Muscle of leg (tissue), 11 donors: ENCODE measurements around the gene ADAMTSL1. TPM values are rescaled to one million over a fixed set of nuclear protein-coding genes. Genes with fewer than 3 reads are reported as not detected.
"Not testable (repeated sequence)": the region's sequence is repeated elsewhere in the genome, so short reads cannot be mapped to it uniquely, and the experiment has no call there.

ENCODE experiments used
- DNase-seq: peaks from one replicate; pipeline ENCODE4 v3.0.0; 2013
- H3K27ac ChIP-seq: one replicate; pipeline ENCODE4 v1.5.1; 2013; ENCODE audit warnings: mild to moderate bottlenecking, low read length, control low read depth
- H3K27me3 ChIP-seq: one replicate; pipeline ENCODE4 v1.6.1; 2013; ENCODE audit warnings: low read length; ENCODE audit not compliant: control insufficient read depth, insufficient read depth
- H3K36me3 ChIP-seq: one replicate; pipeline ENCODE4 v1.6.1; 2013; ENCODE audit warnings: low read length; ENCODE audit not compliant: control insufficient read depth, insufficient read depth
- H3K4me1 ChIP-seq: one replicate; pipeline ENCODE4 v1.6.1; 2013; ENCODE audit warnings: low read length; ENCODE audit not compliant: control insufficient read depth, insufficient read depth
- H3K4me3 ChIP-seq: one replicate; pipeline ENCODE4 v1.5.1; 2013; ENCODE audit warnings: low read length, control low read depth
- H3K9me3 ChIP-seq: replicated peaks from 2 replicates; pipeline ENCODE4 v1.6.1; 2013; ENCODE audit warnings: low read depth, low read length; ENCODE audit not compliant: control insufficient read depth
- WGBS: methylation state at CpG from one replicate; pipeline ENCODE4 v1.1.5; 2013; ENCODE audit warnings: missing lambda C conversion rate; ENCODE audit not compliant: insufficient coverage; 5-methylcytosine and 5-hydroxymethylcytosine counted together
- polyA plus RNA-seq, 8 donors: library from polyadenylated mRNA; unstranded; fragments of 120-200 nt; gene quantifications; one replicate each; pipeline versions ENCODE4 v1.2.1 to v1.2.3, GENCODE V29; 2013; ENCODE audit warnings: inconsistent platforms in 1 of 8, low replicate concordance in 1 of 8; ENCODE audit not compliant: insufficient read length in 8 of 8, insufficient read depth in 1 of 8
- total RNA-seq: library from RNA; stranded (reverse); fragments of 120-200 nt; gene quantifications from one replicate; pipeline ENCODE4 v1.2.4, GENCODE V29; 2013

Gene ADAMTSL1
- total and polyA plus RNA-seq, 9 donors = 9.9 to 32.9 (median 20.1) TPM

DNA sequence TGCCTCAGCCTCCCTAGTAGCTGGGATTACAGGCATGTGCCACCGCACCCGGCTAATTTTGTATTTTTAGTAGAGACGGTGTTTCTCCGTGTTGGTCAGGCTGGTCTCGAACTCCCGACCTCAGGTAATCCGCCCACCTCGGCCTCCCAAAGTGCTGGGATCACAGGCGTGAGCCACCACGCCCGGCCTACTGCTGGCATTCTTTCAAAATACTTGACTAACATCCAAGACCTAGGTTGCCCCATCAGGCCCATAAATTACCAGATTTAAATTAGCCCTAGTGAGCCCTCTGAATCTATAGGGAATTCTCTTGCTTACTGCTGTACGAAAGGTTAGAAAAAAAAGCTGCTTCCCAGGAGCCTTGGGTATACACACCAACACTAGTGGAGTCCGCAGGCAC is 456.7 kb downstream of the ADAMTSL1 start:
- not testable (repeated sequence) for H3K27ac ChIP-seq, DNase-seq, H3K4me3 ChIP-seq, H3K36me3 ChIP-seq, H3K4me1 ChIP-seq, H3K27me3 ChIP-seq, H3K9me3 ChIP-seq
- WGBS = 92% methylated on average over 7 of the region's 13 CpGs

DNA sequence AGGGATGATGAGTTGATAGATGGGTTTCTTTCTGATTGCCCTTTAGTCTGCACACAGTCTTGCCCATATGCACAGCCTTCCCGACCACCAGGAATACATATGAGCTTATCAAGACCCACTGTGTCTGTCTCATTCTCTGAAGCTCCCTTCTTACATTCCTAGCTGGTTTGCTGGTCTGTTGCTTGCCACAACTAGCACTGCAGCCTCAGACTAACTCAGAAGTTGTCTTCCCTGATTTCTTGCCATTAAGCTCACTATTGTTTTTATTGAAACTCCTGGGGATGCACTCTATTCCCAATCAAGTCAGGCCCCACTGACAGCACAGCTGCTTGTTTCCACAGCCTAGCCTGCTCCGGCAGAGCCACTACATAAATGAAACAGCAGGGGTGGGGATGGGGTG is 461.6 kb downstream of the ADAMTSL1 start:
- Histone ChIP-seq H3K4me3 (no peak overlapping the region), H3K27ac (no peak overlapping the region), H3K36me3 (no peaks in the 10 kb centered on the region), H3K9me3 (no peaks in the 10 kb centered on the region), H3K4me1 (peaks cover 2% of the 10 kb centered on the region), H3K27me3 (no peaks in the 10 kb centered on the region)
- 64% methylated on average over 1 of the region's 2 CpGs for WGBS
- peak; percentile 30 for DNase-seq

DNA sequence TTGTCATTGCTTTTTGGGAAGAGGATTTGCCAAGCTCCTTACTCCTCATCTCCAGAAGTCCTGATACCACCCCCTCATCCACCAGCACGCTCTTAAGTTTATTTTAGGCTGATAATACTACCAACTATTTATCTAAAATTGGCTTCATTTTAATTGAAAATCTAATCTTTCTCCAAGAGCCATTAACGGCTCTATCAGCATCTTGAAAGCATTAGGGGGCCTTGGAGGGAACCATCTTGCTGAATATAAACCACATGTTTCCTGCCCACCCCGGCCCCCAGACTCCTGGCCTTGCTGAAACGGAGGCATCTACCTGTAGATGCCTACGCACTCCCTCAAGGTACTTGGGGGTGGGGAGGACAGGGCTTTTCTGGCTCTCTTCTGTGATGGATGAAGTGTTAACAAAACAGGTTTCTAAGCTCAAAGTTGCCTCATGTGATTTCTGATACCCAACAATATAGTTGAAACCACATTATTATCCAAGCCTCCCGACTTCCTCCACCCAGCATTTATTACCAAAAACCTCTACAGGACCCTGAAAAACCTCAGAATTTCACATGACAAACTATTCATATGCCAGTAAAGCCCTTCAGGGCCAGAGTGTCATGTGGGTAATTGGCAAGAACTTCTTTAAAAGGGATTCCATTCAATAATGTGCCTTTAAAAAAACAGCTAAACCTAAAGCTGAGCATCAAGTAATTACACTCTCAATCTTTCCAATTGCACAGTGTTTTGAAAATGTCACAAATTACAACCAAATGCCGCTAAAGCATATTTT is 462.3 kb downstream of the ADAMTSL1 start:
- Histone ChIP-seq H3K36me3 (no peaks in the 10 kb centered on the region), H3K27ac (no peak overlapping the region), H3K4me1 (peaks cover 2% of the 10 kb centered on the region), H3K4me3 (no peak overlapping the region), H3K27me3 (no peaks in the 10 kb centered on the region), H3K9me3 (no peaks in the 10 kb centered on the region)
- DNase-seq = no peak
- WGBS = 50% methylated on average over 1 of the region's 7 CpGs

DNA sequence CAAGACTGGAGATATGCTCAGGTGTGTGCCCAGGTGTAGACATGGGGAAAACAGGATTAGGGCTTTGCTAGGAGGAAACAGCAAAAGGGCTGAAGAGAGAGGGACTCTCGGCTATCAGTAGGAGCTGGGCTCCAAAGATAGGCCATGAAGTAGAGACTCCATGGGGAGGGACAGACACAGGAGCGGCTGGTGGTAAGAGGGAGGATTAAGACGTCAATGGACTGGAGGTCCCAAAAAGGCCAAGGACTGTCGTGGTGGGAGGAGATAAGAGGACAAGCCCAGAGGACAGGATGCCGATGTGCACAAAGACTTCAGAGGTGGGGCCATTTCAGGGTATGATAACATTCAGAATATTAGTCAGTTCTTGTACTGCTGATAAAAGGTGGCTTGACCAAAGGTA is 466.0 kb downstream of the ADAMTSL1 start:
- DNase-seq = no peak
- Histone ChIP-seq H3K9me3 (no peaks in the 10 kb centered on the region), H3K4me3 (no peak overlapping the region), H3K27ac (no peak overlapping the region), H3K4me1 (peaks cover 2% of the 10 kb centered on the region), H3K36me3 (no peaks in the 10 kb centered on the region), H3K27me3 (no peaks in the 10 kb centered on the region)
- WGBS = 90% methylated on average over 5 of the region's 5 CpGs

DNA sequence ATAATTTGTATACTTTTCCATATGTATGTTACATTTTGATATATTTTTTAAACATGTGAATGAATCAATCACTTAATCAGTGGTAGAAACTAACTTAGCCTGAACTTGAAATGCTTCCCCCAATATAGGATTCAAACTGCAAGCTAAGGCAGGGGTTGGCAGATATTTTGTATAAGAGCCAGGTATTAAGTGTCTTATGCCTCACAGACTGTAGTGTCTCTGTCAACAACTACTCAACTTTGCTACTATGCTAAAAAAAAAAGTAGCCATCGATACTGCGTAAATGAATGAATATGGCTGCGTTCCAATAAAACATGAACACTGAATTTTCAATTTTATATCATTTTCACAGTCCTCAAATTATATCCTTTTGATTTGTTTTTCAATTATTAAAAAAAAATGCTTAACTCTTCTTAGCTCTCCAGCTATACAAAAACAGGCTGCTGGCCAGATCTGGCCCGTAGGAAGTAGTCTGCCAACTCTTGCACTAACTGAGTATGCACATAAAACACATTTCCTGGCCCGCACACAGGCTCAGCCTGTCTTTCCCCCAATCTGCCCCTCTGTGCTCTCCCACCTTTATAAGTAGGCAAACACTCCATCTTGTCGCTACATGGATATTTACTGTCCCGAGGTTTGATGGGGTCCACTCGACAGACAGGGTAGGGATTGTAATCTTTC is 467.2 kb downstream of the ADAMTSL1 start:
- no CpG with 5 or more reads among the region's 8 CpGs for WGBS
- Histone ChIP-seq H3K27ac (no peak overlapping the region), H3K4me1 (no peaks in the 10 kb centered on the region), H3K9me3 (no peaks in the 10 kb centered on the region), H3K36me3 (no peaks in the 10 kb centered on the region), H3K27me3 (no peaks in the 10 kb centered on the region), H3K4me3 (no peak overlapping the region)
- no peak for DNase-seq

DNA sequence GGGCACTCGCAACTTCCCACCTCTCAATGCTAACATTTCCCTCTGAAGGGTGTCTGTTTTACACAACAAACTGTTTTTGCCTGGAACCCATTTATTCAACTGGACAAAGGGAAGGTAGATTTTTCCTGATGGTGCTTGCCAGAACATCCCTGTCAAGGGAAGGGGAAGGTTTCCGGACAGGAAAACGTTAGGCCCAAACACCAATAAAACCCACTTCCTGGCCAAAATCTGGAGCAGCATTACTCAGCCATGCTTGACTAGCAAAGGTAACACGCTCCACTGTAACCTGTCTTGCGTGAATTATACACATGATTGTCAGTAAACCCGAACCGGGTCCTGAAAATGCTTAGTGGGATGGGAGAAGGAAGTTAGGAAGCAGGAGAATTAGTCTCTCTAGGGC is 468.8 kb downstream of the ADAMTSL1 start:
- no peaks in the 10 kb centered on the region for H3K36me3 ChIP-seq
- 100% methylated on average over 1 of the region's 7 CpGs for WGBS
- H3K27ac ChIP-seq = peak overlapping the region; percentile 10
- H3K27me3 ChIP-seq = no peaks in the 10 kb centered on the region
- H3K9me3 ChIP-seq = no peaks in the 10 kb centered on the region
- H3K4me1 ChIP-seq = no peaks in the 10 kb centered on the region
- DNase-seq = peak; percentile 33
- H3K4me3 ChIP-seq = no peak overlapping the region

DNA sequence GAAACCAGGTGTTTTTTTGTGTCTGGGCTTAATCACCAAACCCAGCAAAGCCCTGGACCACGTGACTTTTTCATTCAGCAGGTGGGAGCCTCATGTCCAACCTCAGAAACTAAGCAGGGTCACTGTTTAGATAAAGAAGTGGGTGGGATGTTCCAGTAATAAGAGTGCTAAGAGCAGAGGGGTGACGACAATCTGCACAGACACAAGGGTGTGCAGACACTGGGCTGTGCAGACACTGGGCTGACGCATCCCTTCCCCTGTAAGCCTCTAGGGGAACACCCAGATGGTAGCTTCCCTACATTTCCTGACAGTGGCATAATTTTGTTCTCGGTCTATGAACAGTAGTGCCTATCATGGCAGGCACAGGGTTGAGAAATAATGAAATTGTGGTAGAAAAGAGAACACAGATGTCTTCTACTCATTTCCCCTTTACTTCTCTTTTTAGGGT is 474.0 kb downstream of the ADAMTSL1 start:
- H3K4me1 ChIP-seq = no peaks in the 10 kb centered on the region
- WGBS = 36% methylated on average over 2 of the region's 4 CpGs
- H3K27ac ChIP-seq = no peak overlapping the region
- no peaks in the 10 kb centered on the region for H3K27me3 ChIP-seq
- DNase-seq = no peak
- H3K4me3 ChIP-seq = no peak overlapping the region
- H3K9me3 ChIP-seq = no peaks in the 10 kb centered on the region
- no peaks in the 10 kb centered on the region for H3K36me3 ChIP-seq

DNA sequence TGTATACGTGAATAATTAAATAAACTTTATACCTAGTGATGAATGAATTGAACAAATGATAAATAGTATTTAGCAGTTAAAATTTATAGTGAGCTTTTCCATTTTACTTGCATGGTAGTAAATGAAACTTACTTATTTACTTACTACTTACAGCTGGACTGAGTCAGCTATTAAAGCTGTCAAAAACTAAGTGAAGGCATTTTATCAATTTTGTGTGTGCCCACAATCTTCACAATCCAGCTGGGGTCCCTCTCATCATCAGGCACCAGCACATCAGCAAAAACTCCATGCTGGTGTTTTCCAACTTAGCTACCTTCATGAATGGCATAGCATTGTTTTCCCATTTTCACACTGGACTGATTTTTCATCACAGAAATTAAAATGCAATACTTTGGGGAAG is 478.0 kb downstream of the ADAMTSL1 start:
- DNase-seq = no peak
- no peak overlapping the region for H3K4me3 ChIP-seq
- WGBS = no CpG with 5 or more reads among the region's 1 CpG
- no peaks in the 10 kb centered on the region for H3K4me1 ChIP-seq
- H3K27ac ChIP-seq = no peak overlapping the region
- H3K9me3 ChIP-seq = no peaks in the 10 kb centered on the region
- H3K27me3 ChIP-seq = no peaks in the 10 kb centered on the region
- no peaks in the 10 kb centered on the region for H3K36me3 ChIP-seq

DNA sequence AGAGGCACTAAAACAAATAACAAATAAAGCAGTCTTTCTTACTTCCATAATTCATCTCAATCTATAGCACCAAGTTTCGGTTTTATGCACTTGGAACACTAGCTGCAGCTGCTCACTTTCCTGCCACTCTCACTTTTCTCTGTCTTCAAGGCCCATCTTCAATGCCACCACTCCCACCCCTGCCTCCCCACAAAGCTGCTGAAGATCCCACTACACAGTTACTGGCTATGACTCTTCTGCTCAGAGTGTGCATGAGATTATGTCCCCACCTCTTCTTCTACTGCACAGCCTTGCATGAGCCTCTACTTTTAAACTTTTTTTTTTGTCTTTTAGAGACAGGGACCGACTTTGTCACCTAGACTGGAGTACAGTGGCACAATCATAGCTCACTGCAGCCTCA is 481.7 kb downstream of the ADAMTSL1 start:
- Histone ChIP-seq H3K9me3 (no peaks in the 10 kb centered on the region), H3K27ac (no peak overlapping the region), H3K4me1 (no peaks in the 10 kb centered on the region), H3K4me3 (no peak overlapping the region), H3K27me3 (no peaks in the 10 kb centered on the region), H3K36me3 (no peaks in the 10 kb centered on the region)
- 76% methylated on average over 1 of the region's 2 CpGs for WGBS
- no peak for DNase-seq
